ENCODE measurements around the gene NPTXR. TPM values are rescaled to one million over a fixed set of nuclear protein-coding genes. Genes with fewer than 3 reads are reported as not detected.

NPTXR gene
- total and polyA plus RNA-seq, 10 of the 15 experiments (the other 5 are each of a cell fraction or from before 2014, with no cell fraction given), result 0.02 to 0.38 (median 0.07) TPM; not detected in 2

DNA sequence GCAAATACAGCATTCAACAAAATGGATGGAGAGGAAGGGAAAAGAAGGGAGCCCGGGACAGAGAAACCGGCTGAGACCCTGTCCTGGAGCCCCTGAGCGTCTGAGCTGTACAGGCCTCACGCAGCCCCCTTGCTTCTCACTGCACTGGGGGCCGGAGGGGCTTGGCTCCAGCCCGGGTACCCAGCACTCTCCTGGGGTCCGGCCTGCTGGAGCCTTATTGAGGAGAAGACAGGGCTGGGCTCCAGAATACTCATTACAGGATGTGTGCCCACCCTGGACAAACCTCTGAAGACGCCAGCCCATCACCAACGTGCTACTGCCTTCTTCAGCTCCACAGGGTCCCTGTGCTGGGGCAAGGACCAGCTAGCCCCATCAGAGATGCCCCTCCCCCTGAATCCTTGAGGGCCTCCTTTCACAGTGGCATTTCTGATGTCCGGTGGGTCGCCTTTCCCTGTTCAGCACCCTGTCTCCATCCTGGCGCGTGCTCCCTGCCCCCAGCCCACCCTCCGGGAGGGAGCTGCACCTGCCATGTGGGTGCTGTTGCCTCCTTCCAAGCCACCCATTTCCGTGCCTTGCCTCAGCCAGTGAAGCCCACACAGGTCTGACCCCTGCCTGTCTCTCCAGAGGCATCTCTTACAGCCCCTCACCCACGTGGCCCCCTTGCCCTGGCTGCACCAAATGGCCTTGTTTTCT lies 73.4 kb downstream of the NPTXR start (continued):
- TF ChIP-seq, protein P1, sequence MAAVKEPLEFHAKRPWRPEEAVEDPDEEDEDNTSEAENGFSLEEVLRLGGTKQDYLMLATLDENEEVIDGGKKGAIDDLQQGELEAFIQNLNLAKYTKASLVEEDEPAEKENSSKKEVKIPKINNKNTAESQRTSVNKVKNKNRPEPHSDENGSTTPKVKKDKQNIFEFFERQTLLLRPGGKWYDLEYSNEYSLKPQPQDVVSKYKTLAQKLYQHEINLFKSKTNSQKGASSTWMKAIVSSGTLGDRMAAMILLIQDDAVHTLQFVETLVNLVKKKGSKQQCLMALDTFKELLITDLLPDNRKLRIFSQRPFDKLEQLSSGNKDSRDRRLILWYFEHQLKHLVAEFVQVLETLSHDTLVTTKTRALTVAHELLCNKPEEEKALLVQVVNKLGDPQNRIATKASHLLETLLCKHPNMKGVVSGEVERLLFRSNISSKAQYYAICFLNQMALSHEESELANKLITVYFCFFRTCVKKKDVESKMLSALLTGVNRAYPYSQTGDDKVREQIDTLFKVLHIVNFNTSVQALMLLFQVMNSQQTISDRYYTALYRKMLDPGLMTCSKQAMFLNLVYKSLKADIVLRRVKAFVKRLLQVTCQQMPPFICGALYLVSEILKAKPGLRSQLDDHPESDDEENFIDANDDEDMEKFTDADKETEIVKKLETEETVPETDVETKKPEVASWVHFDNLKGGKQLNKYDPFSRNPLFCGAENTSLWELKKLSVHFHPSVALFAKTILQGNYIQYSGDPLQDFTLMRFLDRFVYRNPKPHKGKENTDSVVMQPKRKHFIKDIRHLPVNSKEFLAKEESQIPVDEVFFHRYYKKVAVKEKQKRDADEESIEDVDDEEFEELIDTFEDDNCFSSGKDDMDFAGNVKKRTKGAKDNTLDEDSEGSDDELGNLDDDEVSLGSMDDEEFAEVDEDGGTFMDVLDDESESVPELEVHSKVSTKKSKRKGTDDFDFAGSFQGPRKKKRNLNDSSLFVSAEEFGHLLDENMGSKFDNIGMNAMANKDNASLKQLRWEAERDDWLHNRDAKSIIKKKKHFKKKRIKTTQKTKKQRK (IDR thresholded peaks at IDR 0.05; ENCODE audit: low read depth, low read length), result no peak

Other genes with a start within 250 kb of the NPTXR start
Only the 7 nearest of the 14 such genes appear.
- gene JOSD1, start 143.1 kb downstream of the NPTXR start, total RNA-seq (2014; rRNA removed), result 50.4 and 65.1 TPM in 2 replicates
- 37.1 and 37.9 TPM in 2 replicates for gene JOSD1, start 143.1 kb downstream of the NPTXR start, total RNA-seq (2014; rRNA removed; fragmentation: Illumina TruSeq; extraction: Trizol)
- gene JOSD1, start 143.1 kb downstream of the NPTXR start, total RNA-seq (2021), result 48.1 and 53.4 TPM in 2 replicates
- 47.4 and 54.6 TPM in 2 replicates for gene JOSD1, start 143.1 kb downstream of the NPTXR start, polyA plus RNA-seq (2011; rRNA removed)
- gene JOSD1, start 143.1 kb downstream of the NPTXR start, polyA plus RNA-seq (2014; fragmentation: Illumina TruSeq; extraction: Trizol), result 43.9 and 48.6 TPM in 2 replicates
- 10 to 100 TPM; 11.9 to 15.9 TPM for gene JOSD1, start 143.1 kb downstream of the NPTXR start, polyA plus RNA-seq (2014; fragmentation: Nextera tagmentation; extraction: Ambion mirVana)
- 50.0 and 50.8 TPM in 2 replicates for gene JOSD1, start 143.1 kb downstream of the NPTXR start, polyA plus RNA-seq (2014; rRNA removed)
- 1 to 10 TPM; 6.2 to 7.8 TPM for gene JOSD1, start 143.1 kb downstream of the NPTXR start, polyA plus RNA-seq (2016; fragmentation: Nextera tagmentation; extraction: Ambion mirVana)
- gene GTPBP1, start 138.1 kb downstream of the NPTXR start, total RNA-seq (2014; rRNA removed), result 33.8 and 39.1 TPM in 2 replicates
- 20.6 and 20.8 TPM in 2 replicates for gene GTPBP1, start 138.1 kb downstream of the NPTXR start, total RNA-seq (2014; rRNA removed; fragmentation: Illumina TruSeq; extraction: Trizol)
- 55.7 and 63.1 TPM in 2 replicates for gene GTPBP1, start 138.1 kb downstream of the NPTXR start, total RNA-seq (2021)
- gene GTPBP1, start 138.1 kb downstream of the NPTXR start, polyA plus RNA-seq (2011; rRNA removed), result 28.0 and 47.0 TPM in 2 replicates
- 16.6 and 39.2 TPM in 2 replicates for gene GTPBP1, start 138.1 kb downstream of the NPTXR start, polyA plus RNA-seq (2014; fragmentation: Illumina TruSeq; extraction: Trizol)
- gene GTPBP1, start 138.1 kb downstream of the NPTXR start, polyA plus RNA-seq (2014; fragmentation: Nextera tagmentation; extraction: Ambion mirVana), result 1 to 10 TPM in 1 of 2 experiments, under 1 TPM in 1; 0.89 to 1.9 TPM
- 46.2 and 57.3 TPM in 2 replicates for gene GTPBP1, start 138.1 kb downstream of the NPTXR start, polyA plus RNA-seq (2014; rRNA removed)
- gene GTPBP1, start 138.1 kb downstream of the NPTXR start, polyA plus RNA-seq (2016; fragmentation: Nextera tagmentation; extraction: Ambion mirVana), result 10 to 100 TPM; 25.7 to 29.3 TPM
- 69.8 and 87.5 TPM in 2 replicates for gene SUN2, start 88.0 kb downstream of the NPTXR start, total RNA-seq (2014; rRNA removed)
- 30.6 and 33.1 TPM in 2 replicates for gene SUN2, start 88.0 kb downstream of the NPTXR start, total RNA-seq (2014; rRNA removed; fragmentation: Illumina TruSeq; extraction: Trizol)
- 93.4 and 107 TPM in 2 replicates for gene SUN2, start 88.0 kb downstream of the NPTXR start, total RNA-seq (2021)
- 18.6 and 38.7 TPM in 2 replicates for gene SUN2, start 88.0 kb downstream of the NPTXR start, polyA plus RNA-seq (2011; rRNA removed)
- gene SUN2, start 88.0 kb downstream of the NPTXR start, polyA plus RNA-seq (2014; fragmentation: Illumina TruSeq; extraction: Trizol), result 8.7 and 26.2 TPM in 2 replicates
- under 1 TPM; 0.18 to 0.95 TPM for gene SUN2, start 88.0 kb downstream of the NPTXR start, polyA plus RNA-seq (2014; fragmentation: Nextera tagmentation; extraction: Ambion mirVana)
- 78.0 and 103 TPM in 2 replicates for gene SUN2, start 88.0 kb downstream of the NPTXR start, polyA plus RNA-seq (2014; rRNA removed)
- gene SUN2, start 88.0 kb downstream of the NPTXR start, polyA plus RNA-seq (2016; fragmentation: Nextera tagmentation; extraction: Ambion mirVana), result 10 to 100 TPM; 10.4 to 40.8 TPM
- gene DNAL4, start 49.9 kb downstream of the NPTXR start, total RNA-seq (2014; rRNA removed), result 6.6 and 7.0 TPM in 2 replicates
- gene DNAL4, start 49.9 kb downstream of the NPTXR start, total RNA-seq (2014; rRNA removed; fragmentation: Illumina TruSeq; extraction: Trizol), result 4.7 and 5.3 TPM in 2 replicates
- gene DNAL4, start 49.9 kb downstream of the NPTXR start, total RNA-seq (2021), result 5.1 and 6.3 TPM in 2 replicates
- 3.9 and 4.5 TPM in 2 replicates for gene DNAL4, start 49.9 kb downstream of the NPTXR start, polyA plus RNA-seq (2011; rRNA removed)
- 3.5 and 8.0 TPM in 2 replicates for gene DNAL4, start 49.9 kb downstream of the NPTXR start, polyA plus RNA-seq (2014; fragmentation: Illumina TruSeq; extraction: Trizol)
- gene DNAL4, start 49.9 kb downstream of the NPTXR start, polyA plus RNA-seq (2014; fragmentation: Nextera tagmentation; extraction: Ambion mirVana), result under 1 TPM in 1 of 2 experiments, not detected in 1; 0.35 TPM
- 8.5 and 8.9 TPM in 2 replicates for gene DNAL4, start 49.9 kb downstream of the NPTXR start, polyA plus RNA-seq (2014; rRNA removed)
- 1 to 10 TPM; 6.3 to 7.8 TPM for gene DNAL4, start 49.9 kb downstream of the NPTXR start, polyA plus RNA-seq (2016; fragmentation: Nextera tagmentation; extraction: Ambion mirVana)
- 59.1 and 67.1 TPM in 2 replicates for gene CBX6, start 28.2 kb upstream of the NPTXR start, total RNA-seq (2014; rRNA removed)
- gene CBX6, start 28.2 kb upstream of the NPTXR start, total RNA-seq (2014; rRNA removed; fragmentation: Illumina TruSeq; extraction: Trizol), result 33.1 and 35.7 TPM in 2 replicates
- 135 and 142 TPM in 2 replicates for gene CBX6, start 28.2 kb upstream of the NPTXR start, total RNA-seq (2021)
- 6.0 and 10.2 TPM in 2 replicates for gene CBX6, start 28.2 kb upstream of the NPTXR start, polyA plus RNA-seq (2011; rRNA removed)
- 15.1 and 27.2 TPM in 2 replicates for gene CBX6, start 28.2 kb upstream of the NPTXR start, polyA plus RNA-seq (2014; fragmentation: Illumina TruSeq; extraction: Trizol)
- 1 to 10 TPM; 3.6 to 4.5 TPM for gene CBX6, start 28.2 kb upstream of the NPTXR start, polyA plus RNA-seq (2014; fragmentation: Nextera tagmentation; extraction: Ambion mirVana)
- gene CBX6, start 28.2 kb upstream of the NPTXR start, polyA plus RNA-seq (2014; rRNA removed), result 39.0 and 43.9 TPM in 2 replicates
- 10 to 100 TPM; 72.6 to 74.6 TPM for gene CBX6, start 28.2 kb upstream of the NPTXR start, polyA plus RNA-seq (2016; fragmentation: Nextera tagmentation; extraction: Ambion mirVana)
- not detected in 2 replicates for gene APOBEC3A, start 113.6 kb upstream of the NPTXR start, total RNA-seq (2014; rRNA removed)
- gene APOBEC3A, start 113.6 kb upstream of the NPTXR start, total RNA-seq (2014; rRNA removed; fragmentation: Illumina TruSeq; extraction: Trizol), result not detected in 2 replicates
- gene APOBEC3A, start 113.6 kb upstream of the NPTXR start, total RNA-seq (2021), result not detected in 2 replicates
- not detected in 2 replicates for gene APOBEC3A, start 113.6 kb upstream of the NPTXR start, polyA plus RNA-seq (2011; rRNA removed)
- not detected in 2 replicates for gene APOBEC3A, start 113.6 kb upstream of the NPTXR start, polyA plus RNA-seq (2014; fragmentation: Illumina TruSeq; extraction: Trizol)
- gene APOBEC3A, start 113.6 kb upstream of the NPTXR start, polyA plus RNA-seq (2014; fragmentation: Nextera tagmentation; extraction: Ambion mirVana), result not detected
- gene APOBEC3A, start 113.6 kb upstream of the NPTXR start, polyA plus RNA-seq (2014; rRNA removed), result not detected in 2 replicates
- gene APOBEC3A, start 113.6 kb upstream of the NPTXR start, polyA plus RNA-seq (2016; fragmentation: Nextera tagmentation; extraction: Ambion mirVana), result under 1 TPM in 1 of 2 experiments, not detected in 1; 0.20 TPM
- 19.1 and 19.4 TPM in 2 replicates for gene APOBEC3B, start 138.3 kb upstream of the NPTXR start, total RNA-seq (2014; rRNA removed)
- gene APOBEC3B, start 138.3 kb upstream of the NPTXR start, total RNA-seq (2014; rRNA removed; fragmentation: Illumina TruSeq; extraction: Trizol), result 2.4 and 2.7 TPM in 2 replicates
- gene APOBEC3B, start 138.3 kb upstream of the NPTXR start, total RNA-seq (2021), result 24.3 and 26.3 TPM in 2 replicates
- gene APOBEC3B, start 138.3 kb upstream of the NPTXR start, polyA plus RNA-seq (2011; rRNA removed), result 18.6 and 26.8 TPM in 2 replicates
- 24.8 and 31.5 TPM in 2 replicates for gene APOBEC3B, start 138.3 kb upstream of the NPTXR start, polyA plus RNA-seq (2014; fragmentation: Illumina TruSeq; extraction: Trizol)
- gene APOBEC3B, start 138.3 kb upstream of the NPTXR start, polyA plus RNA-seq (2014; fragmentation: Nextera tagmentation; extraction: Ambion mirVana), result 10 to 100 TPM; 56.6 to 75.1 TPM
- 29.6 and 30.4 TPM in 2 replicates for gene APOBEC3B, start 138.3 kb upstream of the NPTXR start, polyA plus RNA-seq (2014; rRNA removed)
- 10 to 100 TPM; 40.7 to 45.1 TPM for gene APOBEC3B, start 138.3 kb upstream of the NPTXR start, polyA plus RNA-seq (2016; fragmentation: Nextera tagmentation; extraction: Ambion mirVana)

Measured in GM12878 (cell line).